ENCODE measurements around the gene EYS. TPM values are rescaled to one million over a fixed set of nuclear protein-coding genes. Genes with fewer than 3 reads are reported as not detected.

Gene EYS
- total RNA-seq, 1 experiment from 2014 or later = not detected

DNA sequence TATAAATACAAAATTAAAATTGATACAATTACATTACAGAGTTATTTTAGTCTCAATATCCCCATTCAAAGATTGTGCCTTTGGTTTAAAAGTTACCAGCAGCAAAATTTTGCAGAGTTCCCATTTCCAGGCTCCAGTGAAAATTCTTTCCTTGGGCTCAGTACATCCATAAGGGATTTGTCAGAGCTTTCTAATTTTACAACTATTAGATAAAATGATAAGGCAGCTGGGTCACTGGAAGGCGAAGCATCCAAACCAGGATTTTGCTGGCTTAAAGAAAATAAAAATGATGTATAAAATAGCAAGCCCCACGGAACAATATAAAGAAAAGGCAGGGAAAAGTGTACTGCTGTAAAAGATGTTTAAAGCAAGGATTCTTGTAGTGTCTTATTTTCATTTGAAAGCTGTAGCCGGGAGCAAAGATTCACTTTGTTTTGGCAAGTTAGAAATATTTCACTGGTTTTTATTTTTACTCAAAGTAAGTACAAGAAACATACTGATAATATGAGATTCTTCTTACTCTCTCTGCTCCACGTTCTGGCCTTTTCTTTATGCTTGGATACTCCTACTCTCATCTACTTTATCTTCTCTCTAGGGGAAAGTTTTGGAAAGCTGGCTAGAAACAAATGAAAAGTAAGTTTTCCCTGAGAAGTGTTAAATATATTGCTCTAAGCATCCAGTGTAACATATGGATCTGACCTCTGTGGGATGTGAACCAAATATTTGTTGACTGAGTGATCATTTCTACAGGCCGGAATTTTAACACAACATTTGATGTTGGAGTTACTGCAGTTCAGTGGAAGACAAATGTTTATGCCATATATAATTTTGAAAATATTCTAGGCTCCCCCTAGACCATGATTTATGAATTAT lies 1583.0 kb downstream of the EYS start:
- Histone ChIP-seq H3K4me1 (no peaks in the 10 kb centered on the region), H3K4me3 (ENCODE audit: low read depth, low read length) (no peak overlapping the region), H3K9me3 (no peaks in the 10 kb centered on the region), H3K27me3 (replicated peaks; ENCODE audit: control insufficient read depth, insufficient read depth, low read length) (no peaks in the 10 kb centered on the region), H3K36me3 (ENCODE audit: control insufficient read depth, insufficient read depth, low read length) (no peaks in the 10 kb centered on the region)
- BruUV-seq (replicated peaks) = no TSS peak
- no peaks in the 10 kb centered on the region for H3K27me3 Mint-ChIP-seq (ENCODE audit: insufficient read depth, unreplicated experiment)
- DNase-seq = no peak
- H3K4me3 Mint-ChIP-seq (ENCODE audit: unreplicated experiment) = no peak overlapping the region
- H3K27ac Mint-ChIP-seq (ENCODE audit: unreplicated experiment) = no peak overlapping the region
- no peaks in the 10 kb centered on the region for H3K4me1 Mint-ChIP-seq (ENCODE audit: low read depth, unreplicated experiment)
- H3K9me3 Mint-ChIP-seq (ENCODE audit: unreplicated experiment) = no peaks in the 10 kb centered on the region
- TF ChIP-seq, protein P1, sequence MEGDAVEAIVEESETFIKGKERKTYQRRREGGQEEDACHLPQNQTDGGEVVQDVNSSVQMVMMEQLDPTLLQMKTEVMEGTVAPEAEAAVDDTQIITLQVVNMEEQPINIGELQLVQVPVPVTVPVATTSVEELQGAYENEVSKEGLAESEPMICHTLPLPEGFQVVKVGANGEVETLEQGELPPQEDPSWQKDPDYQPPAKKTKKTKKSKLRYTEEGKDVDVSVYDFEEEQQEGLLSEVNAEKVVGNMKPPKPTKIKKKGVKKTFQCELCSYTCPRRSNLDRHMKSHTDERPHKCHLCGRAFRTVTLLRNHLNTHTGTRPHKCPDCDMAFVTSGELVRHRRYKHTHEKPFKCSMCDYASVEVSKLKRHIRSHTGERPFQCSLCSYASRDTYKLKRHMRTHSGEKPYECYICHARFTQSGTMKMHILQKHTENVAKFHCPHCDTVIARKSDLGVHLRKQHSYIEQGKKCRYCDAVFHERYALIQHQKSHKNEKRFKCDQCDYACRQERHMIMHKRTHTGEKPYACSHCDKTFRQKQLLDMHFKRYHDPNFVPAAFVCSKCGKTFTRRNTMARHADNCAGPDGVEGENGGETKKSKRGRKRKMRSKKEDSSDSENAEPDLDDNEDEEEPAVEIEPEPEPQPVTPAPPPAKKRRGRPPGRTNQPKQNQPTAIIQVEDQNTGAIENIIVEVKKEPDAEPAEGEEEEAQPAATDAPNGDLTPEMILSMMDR (IDR thresholded peaks at IDR 0.05; ENCODE audit: insufficient read depth in 1 of 2, low read depth in 1 of 2, low read length in 1 of 2, severe bottlenecking in 1 of 2, unreplicated experiment in 1 of 2) = no peak
- ChIA-PET CTCF (no interaction called here), POLR2A (no interaction called here)
- intact Hi-C loops (cut with micrococcal nuclease; ENCODE audit: unreplicated experiment) = no loop called here
- H3K36me3 Mint-ChIP-seq (ENCODE audit: insufficient read depth, unreplicated experiment) = no peaks in the 10 kb centered on the region

DNA sequence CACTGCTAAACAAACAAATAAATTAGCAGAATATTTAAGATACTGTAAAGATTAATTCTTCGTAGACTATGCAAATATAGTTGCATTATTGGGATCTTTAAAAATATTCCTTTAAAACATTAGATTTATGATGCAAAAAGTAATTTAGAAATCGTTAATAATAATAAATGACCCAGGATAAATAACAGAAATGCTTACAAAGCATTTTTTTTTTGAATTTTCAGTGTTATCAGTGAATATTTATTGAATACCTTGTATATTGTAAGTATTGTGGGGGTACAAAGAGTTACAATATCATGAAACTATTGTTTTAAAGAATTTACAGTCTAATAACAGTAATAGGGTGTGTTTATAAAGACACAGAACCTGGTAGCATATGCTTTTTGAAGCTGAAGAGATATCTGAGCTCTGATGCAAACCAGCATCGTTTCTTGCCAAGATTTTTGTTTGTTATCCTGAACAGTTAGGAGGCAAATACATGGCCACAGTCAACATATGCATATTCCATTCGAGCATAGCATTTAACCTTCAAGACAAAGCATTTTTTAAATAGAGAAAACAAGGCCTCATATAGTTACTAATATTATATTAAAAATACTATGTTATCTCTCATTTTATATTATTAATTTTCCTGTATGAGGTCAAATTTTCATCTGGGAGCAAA lies 1584.2 kb downstream of the EYS start:
- no TSS peak for BruUV-seq (replicated peaks)
- no peaks in the 10 kb centered on the region for H3K27me3 Mint-ChIP-seq (ENCODE audit: insufficient read depth, unreplicated experiment)
- H3K9me3 Mint-ChIP-seq (ENCODE audit: unreplicated experiment) = peaks cover 3% of the 10 kb centered on the region
- no peak overlapping the region for H3K4me3 Mint-ChIP-seq (ENCODE audit: unreplicated experiment)
- no peak overlapping the region for H3K4me3 ChIP-seq (ENCODE audit: low read depth, low read length)
- H3K36me3 Mint-ChIP-seq (ENCODE audit: insufficient read depth, unreplicated experiment) = no peaks in the 10 kb centered on the region
- no peaks in the 10 kb centered on the region for H3K4me1 Mint-ChIP-seq (ENCODE audit: low read depth, unreplicated experiment)
- DNase-seq = no peak
- H3K4me1 ChIP-seq = no peaks in the 10 kb centered on the region
- intact Hi-C loops (cut with micrococcal nuclease; ENCODE audit: unreplicated experiment) = no loop called here
- ChIA-PET POLR2A (no interaction called here), CTCF (no interaction called here)
- no peaks in the 10 kb centered on the region for H3K27me3 ChIP-seq (replicated peaks; ENCODE audit: control insufficient read depth, insufficient read depth, low read length)
- H3K27ac Mint-ChIP-seq (ENCODE audit: unreplicated experiment) = no peak overlapping the region
- TF ChIP-seq, protein P1 (IDR thresholded peaks at IDR 0.05; ENCODE audit: insufficient read depth in 1 of 2, low read depth in 1 of 2, low read length in 1 of 2, severe bottlenecking in 1 of 2, unreplicated experiment in 1 of 2) = no peak
- H3K36me3 ChIP-seq (ENCODE audit: control insufficient read depth, insufficient read depth, low read length) = no peaks in the 10 kb centered on the region
- H3K9me3 ChIP-seq = no peaks in the 10 kb centered on the region

DNA sequence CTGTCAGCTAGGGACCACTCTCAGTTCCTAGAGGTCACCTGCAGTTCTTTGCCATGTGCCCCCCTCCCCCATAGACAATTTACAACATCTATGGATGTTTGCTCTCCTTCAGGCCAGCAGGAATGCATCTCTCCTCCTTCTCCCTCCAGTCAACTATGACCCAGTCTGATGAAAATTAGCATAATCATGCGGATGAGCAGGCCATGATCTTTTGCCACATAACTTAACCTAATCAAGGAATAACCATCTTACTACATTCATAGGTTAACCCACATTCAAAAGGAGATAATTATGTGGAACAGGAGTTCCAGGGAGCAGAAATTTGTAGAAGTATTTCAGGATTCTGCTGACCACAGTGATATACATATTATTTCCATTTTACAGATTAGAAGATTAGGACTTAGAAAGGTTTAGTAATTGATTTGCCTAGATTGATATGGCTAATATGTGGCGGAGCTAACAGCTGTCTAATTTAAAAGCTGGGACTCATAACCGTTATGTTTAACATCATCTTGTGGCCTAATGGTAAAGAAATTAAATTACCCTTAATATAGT lies 1585.9 kb downstream of the EYS start:
- H3K4me3 ChIP-seq (ENCODE audit: low read depth, low read length) = no peak overlapping the region
- intact Hi-C loops (cut with micrococcal nuclease; ENCODE audit: unreplicated experiment) = no loop called here
- ChIA-PET CTCF (no interaction called here), POLR2A (no interaction called here)
- H3K36me3 ChIP-seq (ENCODE audit: control insufficient read depth, insufficient read depth, low read length) = no peaks in the 10 kb centered on the region
- no peak overlapping the region for H3K4me3 Mint-ChIP-seq (ENCODE audit: unreplicated experiment)
- no TSS peak for BruUV-seq (replicated peaks)
- no peaks in the 10 kb centered on the region for H3K9me3 ChIP-seq
- H3K9me3 Mint-ChIP-seq (ENCODE audit: unreplicated experiment) = peaks cover 21% of the 10 kb centered on the region
- H3K36me3 Mint-ChIP-seq (ENCODE audit: insufficient read depth, unreplicated experiment) = no peaks in the 10 kb centered on the region
- H3K4me1 ChIP-seq = no peaks in the 10 kb centered on the region
- no peaks in the 10 kb centered on the region for H3K27me3 Mint-ChIP-seq (ENCODE audit: insufficient read depth, unreplicated experiment)
- TF ChIP-seq, protein P1 (IDR thresholded peaks at IDR 0.05; ENCODE audit: insufficient read depth in 1 of 2, low read depth in 1 of 2, low read length in 1 of 2, severe bottlenecking in 1 of 2, unreplicated experiment in 1 of 2) = no peak
- no peaks in the 10 kb centered on the region for H3K4me1 Mint-ChIP-seq (ENCODE audit: low read depth, unreplicated experiment)
- H3K27me3 ChIP-seq (replicated peaks; ENCODE audit: control insufficient read depth, insufficient read depth, low read length) = no peaks in the 10 kb centered on the region
- DNase-seq = no peak
- H3K27ac Mint-ChIP-seq (ENCODE audit: unreplicated experiment) = no peak overlapping the region

Data from Caco-2 (cell line).